ENCODE data around the gene SMARCD3. TPM values are rescaled to one million over a fixed set of nuclear protein-coding genes. Genes with fewer than 3 reads are reported as not detected.

The SMARCD3 gene
- total and polyA plus RNA-seq, 2 of the 8 experiments (the other 6 are each of a cell fraction or from before 2014, with no cell fraction given): 3.0 to 5.6 TPM

DNA sequence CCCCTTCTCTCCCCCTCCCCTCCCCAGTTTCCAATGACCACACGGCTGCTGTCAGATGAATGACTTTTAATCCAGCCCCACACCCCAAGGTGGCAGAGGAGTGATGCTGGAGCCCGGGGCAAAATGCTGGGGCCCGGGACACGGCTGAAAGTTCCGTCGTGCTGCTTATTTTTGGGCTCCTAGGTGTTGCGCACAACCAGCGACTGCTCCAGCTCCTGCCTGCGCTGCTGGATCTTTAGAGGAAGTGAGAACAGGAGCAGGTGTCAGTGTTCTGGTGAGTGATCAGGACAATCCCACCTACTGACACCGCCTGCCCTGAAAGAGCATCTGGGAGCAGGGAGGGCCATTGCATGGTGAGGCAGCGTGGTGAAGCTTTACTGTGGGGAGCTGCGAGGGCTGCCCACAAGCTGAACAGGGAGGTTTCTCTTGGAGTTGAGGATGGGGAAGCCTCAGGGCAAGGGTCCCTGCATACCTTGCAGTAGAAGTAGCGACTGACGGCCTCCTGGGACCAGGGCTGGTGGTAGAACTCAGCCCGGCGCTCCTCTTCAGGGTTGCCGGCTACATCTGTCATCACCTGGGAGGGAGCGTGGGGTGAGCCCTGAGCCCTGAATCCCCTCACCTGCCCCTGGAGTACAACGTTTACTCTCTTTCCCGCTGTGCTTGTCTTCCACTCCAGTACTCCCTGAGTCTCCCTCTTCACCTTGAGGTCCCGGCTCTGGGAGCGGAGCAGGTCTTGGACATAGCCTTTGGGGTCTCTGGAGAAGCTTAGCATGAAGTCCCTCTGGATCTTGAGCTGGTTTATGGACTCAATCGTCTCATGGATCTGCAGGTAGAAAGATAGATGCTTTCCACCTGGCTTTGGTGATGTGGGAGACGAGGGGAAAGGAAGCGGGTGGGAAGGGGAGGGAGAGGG, 9.3 kb downstream of the SMARCD3 start:
- H3K27me3 ChIP-seq (replicated peaks in 1 of 4; ENCODE audit: control insufficient read depth in 3 of 4, extremely low read depth in 1 of 4, insufficient read depth in 3 of 4, low read length in 3 of 4): no peaks in the 10 kb centered on the region; a peak in 1 of 7 replicates
- no peak overlapping the region for H4K8ac ChIP-seq (ENCODE audit: extremely low read depth, insufficient read depth, low read length)
- H3K9ac ChIP-seq (replicated peaks in 1 of 4; ENCODE audit: extremely low read depth in 1 of 4, low read depth in 3 of 4, low read length in 3 of 4): no peak overlapping the region
- no peak overlapping the region for H2BK12ac ChIP-seq (ENCODE audit: low read depth, low read length)
- peaks cover 8 to 24% (median 11%) of the 10 kb centered on the region in 4 experiments; a peak in 7 of 8 replicates for H3K36me3 ChIP-seq (ENCODE audit: control insufficient read depth in 2 of 4, insufficient read depth in 4 of 4, low read length in 3 of 4)
- WGBS, 2 experiments (ENCODE audit: extremely low coverage in 1 of 2, insufficient coverage in 1 of 2, insufficient read length in 1 of 2, insufficient replicate concordance in 2 of 2, low coverage in 1 of 2, low lambda C conversion rate in 2 of 2, missing lambda C conversion rate in 1 of 2): 87% methylated on average over 19 of the region's 25 CpGs; no CpG with 5 or more reads in 1 of the 2 experiments
- H2BK20ac ChIP-seq (ENCODE audit: low read length): no peak overlapping the region
- H3K4me1 ChIP-seq (replicated peaks in 1 of 4; ENCODE audit: control insufficient read depth in 3 of 4, insufficient read depth in 4 of 4, low read length in 3 of 4): peaks cover 0 to 10% (median 6%) of the 10 kb centered on the region in 4 experiments; a peak in 6 of 7 replicates
- H2BK120ac ChIP-seq (replicated peaks; ENCODE audit: low read depth, low read length): no peak overlapping the region
- no peak overlapping the region for H2AFZ ChIP-seq (ENCODE audit: low read length)
- no peak overlapping the region for H3K56ac ChIP-seq (replicated peaks; ENCODE audit: insufficient read length, low read depth, low read length)
- H3K79me1 ChIP-seq (ENCODE audit: low read depth, low read length): peaks cover 8% of the 10 kb centered on the region
- CTCF ChIA-PET (ENCODE audit: partially characterized antibody): interaction anchor here (0.5 to 2.0 kb wide), 3 partner anchors 8 to 129 kb away, joined by 3 to 5 read pairs (median 4); no protein-coding TSS in a partner anchor
- H4K5ac ChIP-seq (ENCODE audit: insufficient read length, low read depth, low read length): no peak overlapping the region
- no peak overlapping the region for H4K91ac ChIP-seq (replicated peaks; ENCODE audit: insufficient read length, low read length)
- H3K4me3 ChIP-seq (ENCODE audit: extremely low read depth in 1 of 4, insufficient read depth in 2 of 4, low read depth in 3 of 4, low read length in 4 of 4): no peak overlapping the region
- H3K27ac ChIP-seq (ENCODE audit: low read depth, low read length): no peak overlapping the region
- H2AK5ac ChIP-seq (ENCODE audit: low read depth, low read length): no peak overlapping the region
- H3K79me2 ChIP-seq (ENCODE audit: control insufficient read depth in 1 of 2, insufficient read depth in 2 of 2, low read length in 2 of 2): peaks cover 0 to 7% of the 10 kb centered on the region in 2 experiments; a peak in 2 of 4 replicates
- no peak overlapping the region for H3K14ac ChIP-seq (ENCODE audit: insufficient read length)
- H3K18ac ChIP-seq (ENCODE audit: extremely low read depth, low read length): no peak overlapping the region
- no peak for FAIRE-seq
- H2BK15ac ChIP-seq (ENCODE audit: low read length): no peak overlapping the region
- H2BK5ac ChIP-seq (ENCODE audit: low read depth, low read length): no peak overlapping the region
- no peaks in the 10 kb centered on the region for H3K23me2 ChIP-seq (ENCODE audit: low read depth, low read length)
- POLR2A ChIA-PET (ENCODE audit: partially characterized antibody): interaction anchor here (0.7 to 5.7 kb wide), 2 partner anchors 10 to 12 kb away, joined by 3 to 22 read pairs; no protein-coding TSS in a partner anchor
- no peak overlapping the region for H3K4me2 ChIP-seq (ENCODE audit: insufficient read depth in 1 of 2, low read depth in 2 of 2, low read length in 2 of 2)
- H4K20me1 ChIP-seq (replicated peaks in 1 of 2; ENCODE audit: control insufficient read depth in 1 of 2, insufficient read depth in 2 of 2, low read length in 2 of 2): peaks cover 0 to 12% of the 10 kb centered on the region in 2 experiments
- H3K9me3 ChIP-seq (ENCODE audit: insufficient read depth in 2 of 2, low read depth in 1 of 2, low read length in 1 of 2): no peaks in the 10 kb centered on the region
- no peak for DNase-seq (ENCODE audit: low read depth in 1 of 2, low spot score in 2 of 2)
- no peak overlapping the region for H3K23ac ChIP-seq (ENCODE audit: insufficient read length)
- no peak overlapping the region for H3K4ac ChIP-seq (replicated peaks; ENCODE audit: insufficient read length, low read depth, low read length)
- TF ChIP-seq, protein P1, sequence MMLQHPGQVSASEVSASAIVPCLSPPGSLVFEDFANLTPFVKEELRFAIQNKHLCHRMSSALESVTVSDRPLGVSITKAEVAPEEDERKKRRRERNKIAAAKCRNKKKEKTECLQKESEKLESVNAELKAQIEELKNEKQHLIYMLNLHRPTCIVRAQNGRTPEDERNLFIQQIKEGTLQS (IDR thresholded peaks at IDR 0.05; ENCODE audit: insufficient read depth, low read depth, low read length): no peak

Data from H1 (cell line).